Measurements from ENCODE around the gene WNT9A.

WNT9A gene

GRCh38 chr1:227900571-227901051, 47.1 kb downstream of the WNT9A start:
- DNase-seq (ENCODE audit: insufficient read length, low spot score) (no peak), FAIRE-seq (no peak)

- DNase-seq (ENCODE audit: insufficient read length, low spot score), result no peak
- FAIRE-seq, result no peak
These were observed 47.8 kb downstream of the WNT9A start for GRCh38 chr1:227899820-227900449.

GRCh38 chr1:227899141-227899819, 48.5 kb downstream of the WNT9A start:
- FAIRE-seq, result no peak
- no peak for DNase-seq (ENCODE audit: insufficient read length, low spot score)

- FAIRE-seq, result no peak
These were observed 49.1 kb downstream of the WNT9A start for GRCh38 chr1:227898502-227899140.

GRCh38 chr1:227897704-227898438, 49.9 kb downstream of the WNT9A start:
- FAIRE-seq (no peak), DNase-seq (ENCODE audit: insufficient read length, low spot score) (no peak)

More at GRCh38 chr1:227898502-227899140, 49.1 kb downstream of the WNT9A start:
- DNase-seq (ENCODE audit: insufficient read length, low spot score), result no peak

DNA sequence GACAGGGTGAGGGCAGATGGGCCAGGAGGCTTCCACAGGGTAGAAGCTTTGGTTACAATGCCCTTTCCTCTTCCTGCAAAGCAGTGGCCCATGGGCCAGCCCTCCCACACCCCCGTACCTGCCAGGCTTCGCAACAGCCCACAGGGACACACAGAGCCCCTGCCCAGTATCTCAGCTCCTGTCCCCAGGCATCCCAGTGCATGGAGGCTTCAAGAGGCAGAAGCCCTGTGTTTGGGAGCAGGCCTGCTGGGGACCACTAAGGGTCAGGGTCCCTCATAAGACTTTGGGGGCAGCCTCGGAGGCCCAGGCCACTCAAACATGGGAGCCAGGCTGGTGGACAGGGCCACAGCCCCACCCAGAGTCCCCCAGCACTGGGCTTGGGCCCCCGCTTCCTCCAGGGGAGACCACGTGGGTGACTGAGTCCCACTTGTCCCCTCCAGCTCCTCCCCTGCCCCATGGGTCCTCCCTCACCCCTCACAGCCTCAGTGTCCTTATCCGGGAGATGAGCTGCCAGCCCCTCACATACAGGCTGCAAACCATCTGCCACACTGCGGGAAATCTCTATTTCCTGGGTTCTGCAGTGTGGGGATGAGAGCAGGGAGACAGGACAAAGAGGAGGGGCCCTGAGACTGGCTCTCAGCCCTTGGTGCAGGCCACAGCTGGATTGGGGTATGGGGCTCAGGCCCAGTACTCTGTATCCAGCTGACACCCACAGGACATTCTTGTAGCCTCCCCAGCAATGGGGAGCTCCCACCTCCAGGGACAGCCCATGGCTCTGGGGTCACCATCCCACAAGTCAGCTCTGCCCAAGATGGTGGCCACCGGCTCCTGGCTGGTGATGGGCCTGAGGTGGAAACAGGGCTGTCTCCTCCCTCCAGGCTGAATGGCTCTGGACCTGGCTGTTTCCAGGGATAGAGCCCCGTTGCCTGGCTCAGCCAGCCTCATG, 50.7 kb downstream of the WNT9A start:
- FAIRE-seq (no peak), DNase-seq (ENCODE audit: insufficient read length, low spot score) (no peak)

- DNase-seq (ENCODE audit: insufficient read length, low spot score) (no peak), FAIRE-seq (no peak)
These were observed 51.7 kb downstream of the WNT9A start for GRCh38 chr1:227895828-227896685.

DNA sequence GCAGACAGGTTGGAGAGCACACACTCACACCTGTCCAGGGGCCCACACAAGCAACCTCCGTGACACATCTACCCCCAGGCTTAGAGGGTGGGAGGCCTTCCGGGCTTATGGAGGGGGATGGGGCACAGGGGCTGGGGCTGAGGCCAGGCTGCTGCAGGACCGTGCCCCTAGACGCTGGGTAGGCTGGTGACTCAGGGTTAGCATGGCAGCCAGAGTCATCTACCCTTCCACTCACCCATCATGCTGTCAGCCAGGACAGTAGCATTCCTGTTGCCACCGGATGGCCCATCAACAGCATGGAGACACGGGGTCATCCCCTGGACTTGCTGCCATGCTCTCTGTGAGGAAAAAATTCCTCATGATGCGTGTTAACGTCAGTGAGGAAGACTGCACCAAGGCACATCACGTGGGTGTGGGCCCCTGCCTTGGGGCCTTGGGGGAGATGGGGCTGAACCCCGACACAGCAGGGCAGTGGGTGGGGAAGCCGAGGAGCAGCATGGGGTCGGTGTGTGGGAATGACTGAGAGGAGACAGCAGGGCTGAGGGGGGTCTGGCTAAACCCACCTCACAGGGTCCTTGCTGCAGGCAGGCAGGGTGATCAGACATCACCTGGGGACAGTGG, 52.8 kb downstream of the WNT9A start:
- no peak for DNase-seq (ENCODE audit: insufficient read length, low spot score)
- FAIRE-seq, result no peak

DNA sequence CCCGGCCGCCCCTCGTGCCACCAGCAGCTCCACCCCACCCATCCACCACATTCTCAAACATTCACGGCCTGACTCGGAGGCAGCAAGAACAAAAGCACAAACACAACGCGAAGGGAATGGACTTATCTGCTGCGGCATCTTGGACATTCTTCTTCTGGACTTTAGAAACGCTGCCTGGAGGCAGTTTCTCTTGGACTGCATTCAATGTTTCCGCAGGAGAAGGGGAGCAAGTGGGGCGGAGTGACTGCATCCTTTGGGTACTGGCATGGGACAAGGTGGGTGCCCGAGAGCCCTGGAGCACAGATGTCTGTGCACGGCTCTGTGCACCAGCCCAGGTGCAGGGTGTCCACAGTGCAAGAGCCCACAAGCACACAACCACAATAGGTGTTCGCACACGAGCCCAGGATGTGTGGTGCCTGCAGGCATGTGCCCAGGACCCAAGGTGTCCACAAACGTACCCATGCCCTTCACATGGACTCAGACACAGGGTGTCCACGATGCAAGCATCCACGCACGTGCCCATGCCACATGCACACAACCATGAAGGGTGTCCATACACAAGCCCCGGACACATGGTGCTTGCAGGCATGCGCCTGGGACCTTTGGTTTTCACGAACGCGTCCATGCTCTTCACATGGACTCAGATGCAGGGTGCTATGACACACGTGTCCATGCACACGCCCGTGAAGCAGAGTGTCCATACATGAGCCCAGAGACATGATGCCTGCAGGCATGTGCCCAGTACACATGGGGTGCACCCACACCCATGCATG, 53.6 kb downstream of the WNT9A start:
- FAIRE-seq, result no peak
- no peak for DNase-seq (ENCODE audit: insufficient read length, low spot score)

DNA sequence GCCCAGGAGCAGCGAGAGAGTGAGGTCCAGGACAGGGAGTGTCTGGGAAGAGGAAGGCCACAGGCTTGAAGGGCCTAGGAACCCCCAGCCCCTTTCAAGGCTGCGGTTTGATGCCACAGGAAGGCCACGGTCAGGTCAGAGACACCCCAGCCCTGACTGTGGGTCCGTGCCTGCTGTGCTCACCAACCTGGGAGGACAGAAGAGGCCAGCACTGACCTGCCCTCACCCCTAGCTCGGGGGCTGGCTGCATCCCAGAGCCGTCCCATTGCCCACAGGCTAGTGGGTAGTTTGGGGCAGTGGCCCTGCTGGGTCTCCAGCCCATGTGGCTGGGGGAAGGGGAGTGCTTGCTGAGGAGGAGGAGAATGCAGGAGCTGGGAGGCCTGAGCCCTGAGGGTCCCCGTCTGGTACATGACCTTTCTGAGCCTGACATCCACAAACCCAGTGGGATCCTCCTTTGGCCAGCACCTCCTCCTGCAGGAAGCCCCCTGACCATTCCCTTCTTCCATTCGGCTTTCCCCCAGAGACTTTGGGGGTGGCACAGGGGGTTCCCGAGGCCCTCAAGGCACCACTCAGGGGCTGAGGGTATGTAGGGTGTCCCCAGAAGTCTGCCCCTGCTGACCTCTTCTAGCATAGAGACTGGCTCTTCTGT, 54.3 kb downstream of the WNT9A start:
- FAIRE-seq, result no peak

DNA sequence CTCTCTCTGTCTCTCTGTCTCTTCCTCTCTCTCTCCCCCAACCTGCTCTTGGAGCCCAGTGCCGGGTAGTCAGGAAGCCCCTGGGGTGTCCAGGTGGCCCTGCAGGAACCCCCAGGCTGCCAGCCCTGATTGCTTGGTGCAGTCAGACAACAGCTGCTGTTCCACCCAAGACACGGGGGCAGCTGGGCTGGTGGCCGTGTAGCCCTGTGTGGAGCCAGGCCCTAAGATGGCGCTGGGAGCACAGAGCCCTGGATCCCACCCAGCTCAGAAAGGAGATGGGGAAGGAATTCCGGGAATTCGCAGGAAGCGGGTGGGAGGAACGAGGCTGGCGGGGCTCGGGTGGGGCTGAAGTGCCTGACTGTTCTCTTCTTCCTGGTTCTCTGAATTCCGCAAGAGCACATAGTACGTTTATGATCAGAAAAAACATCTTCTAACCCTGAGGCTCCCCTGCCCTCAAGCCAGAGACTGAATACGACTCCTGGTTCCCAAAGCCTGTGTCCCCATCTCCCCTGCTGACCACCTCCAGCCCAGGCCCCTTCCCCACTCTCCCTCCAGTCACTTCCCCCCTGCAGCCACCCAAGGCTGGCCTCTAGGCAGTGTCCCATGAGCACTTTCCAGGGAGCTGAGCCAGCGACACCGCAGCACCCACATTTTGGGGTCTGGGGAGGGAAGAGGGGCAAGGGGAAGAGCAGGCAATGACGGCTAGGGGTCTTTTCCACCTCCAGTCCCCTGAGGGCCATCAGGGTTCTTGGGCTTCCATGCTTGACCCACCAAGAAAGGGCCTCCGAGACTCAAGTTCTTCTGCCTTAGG, 55.0 kb downstream of the WNT9A start:
- no peak for DNase-seq (ENCODE audit: insufficient read length, low spot score)
- FAIRE-seq, result no peak

More for the DNA sequence above, 54.3 kb downstream of the WNT9A start:
- DNase-seq (ENCODE audit: insufficient read length, low spot score), result no peak

DNA sequence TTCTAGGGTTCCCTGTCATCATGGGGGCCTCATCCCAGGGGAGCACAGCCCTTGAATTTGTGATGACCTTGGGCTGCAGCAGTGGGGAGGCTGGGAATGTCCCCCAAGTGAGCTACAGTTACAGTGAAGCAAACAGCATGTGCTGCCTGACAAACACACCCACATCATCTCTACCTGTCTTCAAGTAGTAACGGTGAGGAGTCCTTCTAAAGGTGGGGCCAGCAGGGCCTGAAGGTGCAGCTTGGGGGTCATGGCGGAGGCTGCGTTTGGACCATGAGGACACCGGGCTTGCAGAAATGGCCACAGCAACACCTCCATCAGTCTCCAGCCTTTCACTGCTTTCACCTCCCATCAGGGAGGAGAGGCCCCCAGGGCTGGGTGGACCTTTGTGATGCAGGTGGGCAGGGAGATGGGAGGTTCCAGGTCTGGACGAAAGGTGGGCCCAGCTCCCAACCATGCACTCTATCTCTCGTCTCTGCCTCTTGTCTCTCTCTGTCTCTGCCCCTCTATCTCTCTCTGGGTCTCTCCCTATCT, 55.7 kb downstream of the WNT9A start:
- DNase-seq (ENCODE audit: insufficient read length, low spot score), result no peak
- no peak for FAIRE-seq

GRCh38 chr1:227891223-227891954, 56.3 kb downstream of the WNT9A start:
- no peak for DNase-seq (ENCODE audit: insufficient read length, low spot score)
- FAIRE-seq, result no peak

GRCh38 chr1:227890451-227891222, 57.1 kb downstream of the WNT9A start:
- no peak for DNase-seq (ENCODE audit: insufficient read length, low spot score)
- FAIRE-seq, result no peak

- FAIRE-seq, result no peak
These were observed 57.8 kb downstream of the WNT9A start for GRCh38 chr1:227889863-227890405.

More at GRCh38 chr1:227889863-227890405, 57.8 kb downstream of the WNT9A start:
- no peak for DNase-seq (ENCODE audit: insufficient read length, low spot score)
